Mucosa of rectum (tissue), 2 donors: ENCODE results near the gene PTPN6.

Source experiments
- H3K27ac ChIP-seq, 2 donors: one replicate each; pipeline ENCODE4 v1.7.0; 2013; ENCODE audit warnings: inconsistent platforms in 2 of 2, low read depth in 2 of 2, low read length in 2 of 2
- H3K27me3 ChIP-seq, 2 donors: one replicate each; pipeline ENCODE4 v1.7.0; 2013; ENCODE audit warnings: low read length in 2 of 2; ENCODE audit not compliant: control insufficient read depth in 2 of 2, insufficient read depth in 2 of 2
- H3K36me3 ChIP-seq, 2 donors: one replicate each; pipeline ENCODE4 v1.7.0; 2013; ENCODE audit warnings: low read length in 2 of 2; ENCODE audit not compliant: control insufficient read depth in 2 of 2, insufficient read depth in 2 of 2
- H3K4me1 ChIP-seq, 2 donors: one replicate each; pipeline ENCODE4 v1.7.0; 2013; ENCODE audit warnings: low read length in 2 of 2, mild to moderate bottlenecking in 1 of 2; ENCODE audit not compliant: control insufficient read depth in 2 of 2, insufficient read depth in 2 of 2
- H3K4me3 ChIP-seq, 2 donors: one replicate each; pipeline ENCODE4 v1.7.0; 2013; ENCODE audit warnings: low read length in 2 of 2
- H3K9ac ChIP-seq, 2 donors: one replicate each; pipeline ENCODE4 v1.7.0; 2013; ENCODE audit warnings: low read length in 2 of 2, low read depth in 1 of 2, mild to moderate bottlenecking in 1 of 2
- H3K9me3 ChIP-seq, 2 donors: one replicate each; pipeline ENCODE4 v1.7.0; 2013; ENCODE audit warnings: low read length in 2 of 2; ENCODE audit not compliant: control insufficient read depth in 2 of 2
- donor health status: healthy.
- donor health status: Normal muscosa, but diverticular disease.

The PTPN6 gene

GRCh38 chr12:6914246-6914946 is 36.8 kb upstream of the PTPN6 start, which contains the start of gene ENO2:
Gene ENO2 (plus strand): TSS chr12:6914580. CDS start chr12:6915833, 1,253 bp downstream.
- Histone ChIP-seq H3K4me1 (peaks cover 7 to 8% of the 10 kb centered on the region in 2 donors), H3K9me3 (no peaks in the 10 kb centered on the region), H3K36me3 (peaks cover 0 to 3% of the 10 kb centered on the region in 2 donors), H3K27ac (peak within 1 kb of the TSS; percentile 61 to 74), H3K27me3 (peaks cover 5 to 20% of the 10 kb centered on the region in 2 donors), H3K4me3 (peak within 1 kb of the TSS; percentile 63 to 73), H3K9ac (peak within 1 kb of the TSS; percentile 49 to 57)

GRCh38 chr12:6914947-6915788 is 36.0 kb upstream of the PTPN6 start:
- H3K27ac ChIP-seq = peak overlapping the region in 1 of 2 donors; percentile 63
- peak overlapping the region; percentile 63 to 67 for H3K4me3 ChIP-seq
- peaks cover 3% of the 10 kb centered on the region in 2 donors for H3K36me3 ChIP-seq
- peaks cover 5 to 20% of the 10 kb centered on the region in 2 donors for H3K27me3 ChIP-seq
- H3K4me1 ChIP-seq = peaks cover 7 to 8% of the 10 kb centered on the region in 2 donors
- no peaks in the 10 kb centered on the region for H3K9me3 ChIP-seq
- peak overlapping the region; percentile 34 to 57 for H3K9ac ChIP-seq

GRCh38 chr12:6915789-6916285 is 35.3 kb upstream of the PTPN6 start:
- H3K4me1 ChIP-seq = peaks cover 7 to 8% of the 10 kb centered on the region in 2 donors
- H3K4me3 ChIP-seq = no peak overlapping the region
- no peak overlapping the region for H3K9ac ChIP-seq
- H3K27me3 ChIP-seq = peaks cover 5 to 20% of the 10 kb centered on the region in 2 donors
- H3K36me3 ChIP-seq = peaks cover 3% of the 10 kb centered on the region in 2 donors
- H3K9me3 ChIP-seq = no peaks in the 10 kb centered on the region
- no peak overlapping the region for H3K27ac ChIP-seq

- H3K9ac ChIP-seq = no peak overlapping the region
These were observed 34.5 kb upstream of the PTPN6 start for GRCh38 chr12:6916426-6917200.

GRCh38 chr12:6917491-6918231 is 33.5 kb upstream of the PTPN6 start:
- H3K27me3 ChIP-seq = peaks cover 5 to 11% of the 10 kb centered on the region in 2 donors
- no peak overlapping the region for H3K4me3 ChIP-seq
- no peaks in the 10 kb centered on the region for H3K9me3 ChIP-seq
- peaks cover 3% of the 10 kb centered on the region in 2 donors for H3K36me3 ChIP-seq
- no peak overlapping the region for H3K9ac ChIP-seq
- peaks cover 7 to 12% of the 10 kb centered on the region in 2 donors for H3K4me1 ChIP-seq
- no peak overlapping the region for H3K27ac ChIP-seq

More at GRCh38 chr12:6916426-6917200, 34.5 kb upstream of the PTPN6 start:
- H3K4me3 ChIP-seq = no peak overlapping the region
- peaks cover 3% of the 10 kb centered on the region in 2 donors for H3K36me3 ChIP-seq
- H3K27me3 ChIP-seq = peaks cover 5 to 20% of the 10 kb centered on the region in 2 donors
- peaks cover 7 to 8% of the 10 kb centered on the region in 2 donors for H3K4me1 ChIP-seq
- no peaks in the 10 kb centered on the region for H3K9me3 ChIP-seq
- H3K27ac ChIP-seq = no peak overlapping the region

- H3K4me3 ChIP-seq = no peak overlapping the region
- peaks cover 0 to 6% of the 10 kb centered on the region in 2 donors for H3K27me3 ChIP-seq
- no peak overlapping the region for H3K9ac ChIP-seq
- H3K4me1 ChIP-seq = peaks cover 13 to 24% of the 10 kb centered on the region in 2 donors
- H3K36me3 ChIP-seq = peaks cover 3% of the 10 kb centered on the region in 2 donors
- no peak overlapping the region for H3K27ac ChIP-seq
- no peaks in the 10 kb centered on the region for H3K9me3 ChIP-seq
These were observed 31.6 kb upstream of the PTPN6 start for GRCh38 chr12:6919588-6919987.

GRCh38 chr12:6921539-6921938 is 29.6 kb upstream of the PTPN6 start:
- Histone ChIP-seq H3K27me3 (no peaks in the 10 kb centered on the region), H3K4me3 (no peak overlapping the region), H3K9ac (no peak overlapping the region), H3K9me3 (no peaks in the 10 kb centered on the region), H3K27ac (peak overlapping the region in 1 of 2 donors; percentile 32), H3K4me1 (peaks cover 25 to 37% of the 10 kb centered on the region in 2 donors), H3K36me3 (peaks cover 3% of the 10 kb centered on the region in 2 donors)

- peak overlapping the region in 1 of 2 donors; percentile 26 for H3K9ac ChIP-seq
- peaks cover 0 to 3% of the 10 kb centered on the region in 2 donors for H3K36me3 ChIP-seq
- H3K27me3 ChIP-seq = no peaks in the 10 kb centered on the region
- H3K4me1 ChIP-seq = peaks cover 29 to 42% of the 10 kb centered on the region in 2 donors
- peak overlapping the region in 1 of 2 donors; percentile 15 for H3K4me3 ChIP-seq
- H3K27ac ChIP-seq = peak overlapping the region; percentile 10 to 75
- no peaks in the 10 kb centered on the region for H3K9me3 ChIP-seq
These were observed 28.9 kb upstream of the PTPN6 start for GRCh38 chr12:6921996-6922946.
